ENCODE measurements around the gene GABRD. TPM values are rescaled to one million over a fixed set of nuclear protein-coding genes. Genes with fewer than 3 reads are reported as not detected.

Gene GABRD
- total RNA-seq, 6 experiments from 2014 or later: 0.55 TPM; not detected in 5

- no peak overlapping the region for H3K27ac ChIP-seq
- DNase-seq: no peak
- H3K9me3 ChIP-seq: no peaks in the 10 kb centered on the region
- H3K4me1 ChIP-seq: no peaks in the 10 kb centered on the region
- H3K4me3 ChIP-seq: no peak overlapping the region
- TF ChIP-seq POLR2A (IDR thresholded peaks at IDR 0.05): no peak
- no peak for TF ChIP-seq CTCF (IDR thresholded peaks at IDR 0.05)
- intact Hi-C loops (cut with DNase I): no loop called here
- no peaks in the 10 kb centered on the region for H3K27me3 ChIP-seq
- 97% methylated on average over 14 of the region's 35 CpGs for WGBS (ENCODE audit: insufficient coverage, low coverage, low lambda C conversion rate, missing lambda C conversion rate)
- ATAC-seq: no peak
- H3K36me3 ChIP-seq: peaks cover 0 to 9% (median 0%) of the 10 kb centered on the region in 4 donors
Measured at GRCh38 chr1:2059290-2059953, 40.3 kb downstream of the GABRD start.

- Histone ChIP-seq H3K4me1 (no peaks in the 10 kb centered on the region), H3K27ac (no peak overlapping the region), H3K9me3 (no peaks in the 10 kb centered on the region), H3K4me3 (no peak overlapping the region), H3K27me3 (no peaks in the 10 kb centered on the region), H3K36me3 (peaks cover 0 to 9% (median 0%) of the 10 kb centered on the region in 4 donors)
- intact Hi-C loops (cut with DNase I): no loop called here
- DNase-seq (no peak), ATAC-seq (no peak)
- 90% methylated on average over 5 of the region's 15 CpGs for WGBS (ENCODE audit: insufficient coverage, low coverage, low lambda C conversion rate, missing lambda C conversion rate)
- TF ChIP-seq POLR2A (IDR thresholded peaks at IDR 0.05) (no peak), CTCF (IDR thresholded peaks at IDR 0.05) (no peak)
Measured at GRCh38 chr1:2060072-2060471, 40.9 kb downstream of the GABRD start.

- DNase-seq (no peak), ATAC-seq (no peak)
- no peaks in the 10 kb centered on the region for H3K4me1 ChIP-seq
- 94% methylated on average over 14 of the region's 23 CpGs for WGBS (ENCODE audit: insufficient coverage, low coverage, low lambda C conversion rate, missing lambda C conversion rate)
- no peaks in the 10 kb centered on the region for H3K27me3 ChIP-seq
- no peak overlapping the region for H3K27ac ChIP-seq
- intact Hi-C loops (cut with DNase I): no loop called here
- no peak overlapping the region for H3K4me3 ChIP-seq
- H3K36me3 ChIP-seq: peaks cover 0 to 8% (median 0%) of the 10 kb centered on the region in 4 donors
- H3K9me3 ChIP-seq: no peaks in the 10 kb centered on the region
- no peak for TF ChIP-seq POLR2A (IDR thresholded peaks at IDR 0.05)
- TF ChIP-seq CTCF (IDR thresholded peaks at IDR 0.05): no peak
Measured at GRCh38 chr1:2060535-2060934, 41.4 kb downstream of the GABRD start.

- 88% methylated on average over 3 of the region's 28 CpGs for WGBS (ENCODE audit: insufficient coverage, low coverage, low lambda C conversion rate, missing lambda C conversion rate)
- Histone ChIP-seq H3K9me3 (no peaks in the 10 kb centered on the region), H3K4me3 (no peak overlapping the region), H3K27me3 (no peaks in the 10 kb centered on the region), H3K4me1 (no peaks in the 10 kb centered on the region), H3K27ac (no peak overlapping the region), H3K36me3 (peaks cover 0 to 4% (median 0%) of the 10 kb centered on the region in 4 donors)
- no peak for ATAC-seq
- DNase-seq: no peak
- intact Hi-C loops (cut with DNase I): no loop called here
- TF ChIP-seq CTCF (IDR thresholded peaks at IDR 0.05) (no peak), POLR2A (IDR thresholded peaks at IDR 0.05) (no peak)
Measured at GRCh38 chr1:2061065-2061778, 42.1 kb downstream of the GABRD start.

Data from right lobe of liver (tissue), 6 donors.